ENCODE data around the gene CPE. TPM values are rescaled to one million over a fixed set of nuclear protein-coding genes. Genes with fewer than 3 reads are reported as not detected.

The CPE gene
- total RNA-seq, 1 donor, result 6.9 TPM

GRCh38 chr4:165428957-165429356, 50.1 kb downstream of the CPE start:
- no peaks in the 10 kb centered on the region for H3K36me3 ChIP-seq (ENCODE audit: insufficient read depth, low read length)
- DNase-seq (ENCODE audit: insufficient read length, low spot score, missing footprints), result no peak
- no peaks in the 10 kb centered on the region for H4K20me1 ChIP-seq (ENCODE audit: insufficient read depth, low read length)
- no peaks in the 10 kb centered on the region for H3K9me3 ChIP-seq (ENCODE audit: low read depth, low read length)
- no peaks in the 10 kb centered on the region for H3K79me2 ChIP-seq (ENCODE audit: insufficient read depth, low read length)
- no peak overlapping the region for H3K27ac ChIP-seq (ENCODE audit: low read depth, low read length)
- H3K4me2 ChIP-seq (ENCODE audit: insufficient read depth, low read length), result no peak overlapping the region
- TF ChIP-seq, protein P1, sequence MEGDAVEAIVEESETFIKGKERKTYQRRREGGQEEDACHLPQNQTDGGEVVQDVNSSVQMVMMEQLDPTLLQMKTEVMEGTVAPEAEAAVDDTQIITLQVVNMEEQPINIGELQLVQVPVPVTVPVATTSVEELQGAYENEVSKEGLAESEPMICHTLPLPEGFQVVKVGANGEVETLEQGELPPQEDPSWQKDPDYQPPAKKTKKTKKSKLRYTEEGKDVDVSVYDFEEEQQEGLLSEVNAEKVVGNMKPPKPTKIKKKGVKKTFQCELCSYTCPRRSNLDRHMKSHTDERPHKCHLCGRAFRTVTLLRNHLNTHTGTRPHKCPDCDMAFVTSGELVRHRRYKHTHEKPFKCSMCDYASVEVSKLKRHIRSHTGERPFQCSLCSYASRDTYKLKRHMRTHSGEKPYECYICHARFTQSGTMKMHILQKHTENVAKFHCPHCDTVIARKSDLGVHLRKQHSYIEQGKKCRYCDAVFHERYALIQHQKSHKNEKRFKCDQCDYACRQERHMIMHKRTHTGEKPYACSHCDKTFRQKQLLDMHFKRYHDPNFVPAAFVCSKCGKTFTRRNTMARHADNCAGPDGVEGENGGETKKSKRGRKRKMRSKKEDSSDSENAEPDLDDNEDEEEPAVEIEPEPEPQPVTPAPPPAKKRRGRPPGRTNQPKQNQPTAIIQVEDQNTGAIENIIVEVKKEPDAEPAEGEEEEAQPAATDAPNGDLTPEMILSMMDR (IDR thresholded peaks at IDR 0.05; ENCODE audit: extremely low read depth, low read depth, low read length), result no peak
- no peak overlapping the region for H2AFZ ChIP-seq (ENCODE audit: low read length)
- H3K4me1 ChIP-seq (ENCODE audit: insufficient read depth, low read length), result no peaks in the 10 kb centered on the region
- H3K27me3 ChIP-seq (ENCODE audit: insufficient read depth, low read length), result no peaks in the 10 kb centered on the region
- H3K4me3 ChIP-seq (ENCODE audit: insufficient read depth, low read length), result no peak overlapping the region

DNA sequence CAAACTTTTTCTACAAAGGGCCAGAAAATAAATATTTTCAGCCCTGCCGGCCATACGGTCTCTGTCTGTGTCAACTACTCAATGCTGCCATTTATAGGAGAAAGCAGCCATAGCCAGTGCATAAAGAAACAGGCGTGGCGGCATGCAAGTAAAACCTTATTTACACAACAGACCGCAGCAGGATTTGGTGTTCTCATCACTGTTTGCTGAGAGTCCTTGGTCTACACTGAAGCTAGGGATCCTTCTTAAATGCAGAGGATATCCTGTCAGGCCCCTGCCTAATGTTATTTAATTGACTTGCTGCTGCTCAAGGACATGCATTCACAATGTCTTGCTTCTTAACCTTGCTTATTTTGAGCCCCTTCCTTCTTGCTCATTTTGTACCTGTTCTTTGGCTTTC, 54.7 kb downstream of the CPE start:
- TF ChIP-seq, protein P1 (IDR thresholded peaks at IDR 0.05; ENCODE audit: extremely low read depth, low read depth, low read length), result no peak
- Histone ChIP-seq H4K20me1 (ENCODE audit: insufficient read depth, low read length) (no peaks in the 10 kb centered on the region), H3K36me3 (ENCODE audit: insufficient read depth, low read length) (no peaks in the 10 kb centered on the region), H2AFZ (ENCODE audit: low read length) (no peak overlapping the region), H3K27ac (ENCODE audit: low read depth, low read length) (no peak overlapping the region), H3K4me2 (ENCODE audit: insufficient read depth, low read length) (no peak overlapping the region), H3K27me3 (ENCODE audit: insufficient read depth, low read length) (peaks cover 4% of the 10 kb centered on the region), H3K79me2 (ENCODE audit: insufficient read depth, low read length) (no peaks in the 10 kb centered on the region), H3K9me3 (ENCODE audit: low read depth, low read length) (no peaks in the 10 kb centered on the region), H3K4me3 (ENCODE audit: insufficient read depth, low read length) (no peak overlapping the region), H3K4me1 (ENCODE audit: insufficient read depth, low read length) (no peaks in the 10 kb centered on the region)
- no peak for DNase-seq (ENCODE audit: insufficient read length, low spot score, missing footprints)

- no peak overlapping the region for H2AFZ ChIP-seq (ENCODE audit: low read length)
- peaks cover 8% of the 10 kb centered on the region for H3K27me3 ChIP-seq (ENCODE audit: insufficient read depth, low read length)
- no peak overlapping the region for H3K27ac ChIP-seq (ENCODE audit: low read depth, low read length)
- H3K4me2 ChIP-seq (ENCODE audit: insufficient read depth, low read length), result no peak overlapping the region
- no peak overlapping the region for H3K4me3 ChIP-seq (ENCODE audit: insufficient read depth, low read length)
- H3K79me2 ChIP-seq (ENCODE audit: insufficient read depth, low read length), result no peaks in the 10 kb centered on the region
- TF ChIP-seq, protein P1 (IDR thresholded peaks at IDR 0.05; ENCODE audit: extremely low read depth, low read depth, low read length), result no peak
- H3K9me3 ChIP-seq (ENCODE audit: low read depth, low read length), result no peaks in the 10 kb centered on the region
- H3K4me1 ChIP-seq (ENCODE audit: insufficient read depth, low read length), result peaks cover 10% of the 10 kb centered on the region
- no peaks in the 10 kb centered on the region for H3K36me3 ChIP-seq (ENCODE audit: insufficient read depth, low read length)
- DNase-seq (ENCODE audit: insufficient read length, low spot score, missing footprints), result no peak
- no peaks in the 10 kb centered on the region for H4K20me1 ChIP-seq (ENCODE audit: insufficient read depth, low read length)
Measured at GRCh38 chr4:165437691-165438090, 58.9 kb downstream of the CPE start.

GRCh38 chr4:165439344-165439743, 60.5 kb downstream of the CPE start:
- Histone ChIP-seq H3K27ac (ENCODE audit: low read depth, low read length) (no peak overlapping the region), H3K4me1 (ENCODE audit: insufficient read depth, low read length) (peaks cover 10% of the 10 kb centered on the region), H3K4me2 (ENCODE audit: insufficient read depth, low read length) (no peak overlapping the region), H3K27me3 (ENCODE audit: insufficient read depth, low read length) (peaks cover 8% of the 10 kb centered on the region), H2AFZ (ENCODE audit: low read length) (no peak overlapping the region), H3K79me2 (ENCODE audit: insufficient read depth, low read length) (no peaks in the 10 kb centered on the region), H3K36me3 (ENCODE audit: insufficient read depth, low read length) (no peaks in the 10 kb centered on the region), H3K9me3 (ENCODE audit: low read depth, low read length) (no peaks in the 10 kb centered on the region), H4K20me1 (ENCODE audit: insufficient read depth, low read length) (no peaks in the 10 kb centered on the region), H3K4me3 (ENCODE audit: insufficient read depth, low read length) (no peak overlapping the region)
- no peak for DNase-seq (ENCODE audit: insufficient read length, low spot score, missing footprints)
- TF ChIP-seq, protein P1 (IDR thresholded peaks at IDR 0.05; ENCODE audit: extremely low read depth, low read depth, low read length), result no peak

All from osteoblast (primary cell).